Bronchus fibroblast of lung (primary cell): ENCODE results near the gene SH3PXD2B. TPM values are rescaled to one million over a fixed set of nuclear protein-coding genes. Genes with fewer than 3 reads are reported as not detected.

Source experiments
- total RNA-seq: library from RNA; depleted of rRNA; stranded (reverse); fragments of >200 nt; gene quantifications from 2 replicates; pipeline ENCODE4 v1.2.3, GENCODE V29; 2015

SH3PXD2B gene
- total RNA-seq = 21.4 and 24.1 TPM in 2 replicates

DNA sequence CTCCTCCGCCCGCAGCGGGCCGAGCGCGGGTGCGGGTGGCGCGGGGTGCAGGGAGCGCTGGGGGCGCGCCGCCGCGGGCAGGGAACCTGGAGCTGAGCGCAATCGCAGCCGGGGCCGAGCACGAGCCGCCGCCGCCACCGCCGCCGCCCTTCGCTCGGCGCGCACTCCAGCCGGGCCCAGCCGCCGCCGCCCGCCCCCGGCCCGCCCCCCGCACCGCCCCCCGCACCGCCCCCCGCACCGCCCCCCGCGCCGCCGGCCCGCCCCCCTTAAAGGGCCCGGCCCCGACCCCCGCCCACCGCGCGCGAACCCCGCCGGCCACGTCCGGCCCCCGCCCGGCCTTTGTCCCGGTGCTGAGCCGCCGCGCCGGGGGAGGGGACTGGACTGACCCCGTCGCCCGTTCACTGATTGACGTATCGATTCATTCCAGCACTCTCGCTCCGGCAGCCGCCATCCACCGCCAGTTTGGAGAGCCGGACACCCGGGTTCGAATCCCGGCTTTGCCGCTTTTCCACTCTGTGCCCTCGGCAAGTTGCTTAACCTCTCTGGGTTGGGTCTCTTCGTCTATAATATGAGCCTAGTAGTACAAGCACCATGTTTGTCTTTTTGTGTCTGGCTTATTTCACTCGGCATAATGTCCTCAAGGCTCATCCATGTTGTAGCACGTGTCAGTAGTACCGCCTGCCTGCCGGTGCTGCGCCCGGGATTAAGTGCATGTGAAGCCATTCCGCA, at the start of gene SH3PXD2B:
TSS of gene SH3PXD2B (minus strand) at position 168 of the 729 bp plus-strand sequence. CDS start 173 bp downstream, outside the sequence.

DNA sequence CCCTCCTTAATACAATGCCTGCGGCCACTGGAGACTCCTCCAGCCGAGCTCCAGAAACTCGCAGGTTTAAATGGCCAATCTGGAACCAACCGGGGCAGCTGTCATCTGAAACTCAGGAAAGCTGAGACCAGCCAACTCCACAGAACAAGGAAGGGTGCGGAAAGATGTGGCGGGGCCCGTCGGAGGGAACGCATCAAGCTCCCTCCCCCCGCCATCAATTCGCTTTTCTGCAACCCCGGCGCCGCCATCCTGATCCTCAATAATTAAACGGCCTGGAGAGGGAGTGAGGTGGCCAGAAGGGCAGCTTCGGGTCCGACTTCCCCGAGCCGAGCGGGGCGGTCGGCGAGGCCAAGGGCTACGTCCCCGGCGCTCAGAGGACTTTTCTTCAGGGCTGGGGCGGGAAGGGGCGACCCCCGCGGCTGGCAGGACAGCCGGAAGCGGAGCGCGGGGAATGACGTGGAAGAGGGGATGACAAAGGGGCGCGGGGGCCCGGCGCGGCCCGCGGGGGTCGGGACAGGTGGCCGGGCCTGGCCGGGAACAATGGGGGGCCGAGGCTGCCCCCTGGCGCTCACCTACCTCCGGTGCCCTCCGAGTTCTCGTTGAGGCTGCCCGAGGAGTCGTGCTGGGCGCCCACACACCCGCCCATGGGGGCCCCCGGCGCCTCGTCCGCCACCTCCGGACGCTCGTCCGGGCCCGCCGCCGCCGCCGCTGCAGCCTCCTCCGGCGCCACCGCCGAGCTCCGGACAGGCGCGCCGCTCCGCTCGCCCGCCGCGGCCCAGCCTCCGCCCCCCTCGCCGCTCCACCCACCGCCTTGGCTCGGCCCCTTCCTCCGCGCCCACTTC, 171.1 kb downstream of the SH3PXD2B start, which contains the start of gene UBTD2:
TSS of gene UBTD2 (minus strand) at position 745 of the 842 bp plus-strand sequence. CDS start at position 646, 99 bp downstream.

Other genes with a start within 250 kb of the SH3PXD2B start
- gene UBTD2, start 170.8 kb downstream of the SH3PXD2B start, total RNA-seq = 16.4 and 20.3 TPM in 2 replicates
- gene NEURL1B, start 186.7 kb upstream of the SH3PXD2B start, total RNA-seq = 6.1 and 6.2 TPM in 2 replicates